Measurements from ENCODE around the gene PIK3CB.

DNA sequence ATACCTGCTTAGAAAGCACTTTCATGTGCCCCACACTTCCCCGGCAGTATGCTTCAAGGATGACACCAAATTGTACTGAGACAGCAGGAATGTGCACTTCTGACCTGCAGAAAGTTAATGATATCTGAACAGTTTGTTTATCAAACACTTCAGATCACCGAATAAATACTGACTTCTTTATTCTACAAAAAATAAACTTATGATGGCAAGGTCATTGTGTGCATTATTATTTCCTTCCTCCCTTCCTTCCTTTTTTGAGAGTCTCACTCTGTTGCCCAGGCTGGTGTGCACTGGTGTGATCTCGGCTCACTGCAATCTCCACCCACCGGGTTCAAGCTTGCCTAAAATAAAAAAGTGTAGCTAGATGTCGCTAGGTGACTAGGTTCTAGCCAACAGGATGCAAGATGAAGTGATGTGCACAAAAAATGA, 145.8 kb downstream of the PIK3CB start:
- TF ChIP-seq CTCF (IDR thresholded peaks at IDR 0.05) (no peak), POLR2AphosphoS5 (IDR thresholded peaks at IDR 0.05) (no peak), POLR2A (IDR thresholded peaks at IDR 0.05) (no peak)
